ENCODE results near the gene CDK5R2.

Gene CDK5R2

GRCh38 chr2:218985325-218986091 is 26.0 kb downstream of the CDK5R2 start:
- DNase-seq (ENCODE audit: extremely low spot score, insufficient read length, low read depth) = no peak
- FAIRE-seq = no peak

GRCh38 chr2:218986148-218986761 is 26.8 kb downstream of the CDK5R2 start:
- DNase-seq (ENCODE audit: extremely low spot score, insufficient read length, low read depth) = no peak
- FAIRE-seq = no peak

DNA sequence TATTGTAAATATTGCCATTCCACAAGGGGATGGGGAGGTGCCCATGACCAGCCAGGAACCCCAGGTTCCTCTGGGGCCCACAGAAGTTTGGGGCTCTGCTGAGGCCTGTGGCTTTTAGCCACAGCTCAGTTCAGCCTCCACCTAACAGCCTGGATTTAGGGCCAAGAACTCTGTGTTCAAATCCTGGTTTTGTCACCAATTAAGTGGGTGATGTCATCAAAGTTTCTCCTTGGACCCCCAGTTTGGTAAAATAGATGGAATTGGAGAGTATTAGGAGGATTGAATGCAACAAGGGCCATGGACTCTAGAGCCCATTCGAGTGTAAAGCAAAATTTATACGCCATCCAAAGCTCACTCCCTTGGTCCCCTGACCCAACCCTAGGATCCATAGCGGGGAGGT is 28.7 kb downstream of the CDK5R2 start:
- FAIRE-seq = no peak
- DNase-seq (ENCODE audit: extremely low spot score, insufficient read length, low read depth) = no peak

- no peak for FAIRE-seq
- no peak for DNase-seq (ENCODE audit: extremely low spot score, insufficient read length, low read depth)
Measured at GRCh38 chr2:218988650-218989049, 29.2 kb downstream of the CDK5R2 start.

DNA sequence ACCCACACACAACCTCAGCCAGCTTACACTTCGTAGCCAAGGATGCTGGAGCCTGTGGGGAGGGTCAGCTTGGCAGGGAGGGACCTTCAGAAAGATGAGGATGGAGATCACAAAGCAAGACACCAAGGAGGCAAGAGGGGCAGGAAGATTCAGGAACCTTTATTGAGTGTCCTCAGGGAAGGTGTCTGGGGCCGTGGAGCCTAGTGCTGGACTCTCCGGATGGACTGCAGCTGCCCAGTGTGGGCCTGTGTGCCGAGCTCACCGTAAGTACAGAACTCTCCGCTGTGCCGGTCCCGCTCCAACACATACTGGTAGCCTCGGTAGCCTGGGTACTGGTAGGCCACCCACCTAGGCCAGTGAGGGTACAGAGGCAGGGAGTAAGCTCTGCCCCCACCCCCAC is 30.6 kb downstream of the CDK5R2 start:
- FAIRE-seq (no peak), DNase-seq (ENCODE audit: extremely low spot score, insufficient read length, low read depth) (no peak)

DNA sequence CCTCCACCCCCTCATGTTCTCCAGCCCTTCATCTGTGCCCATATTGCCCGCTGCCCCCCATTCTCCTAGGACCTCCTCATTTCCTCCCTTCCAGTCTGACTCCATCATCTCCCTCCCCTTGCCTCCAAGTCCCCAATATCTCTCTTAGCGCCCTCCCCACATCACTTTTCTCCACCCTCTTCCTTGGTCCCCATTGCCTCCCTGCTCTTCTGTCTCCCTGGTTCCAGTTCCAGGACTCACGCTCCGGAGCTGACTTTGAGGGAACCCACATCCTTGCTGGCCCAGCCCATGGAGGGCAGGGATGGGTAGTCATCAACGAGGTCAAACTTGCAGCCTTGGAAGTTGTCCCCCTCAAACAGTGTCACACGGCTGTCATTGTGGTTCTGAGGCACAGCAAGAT is 31.1 kb downstream of the CDK5R2 start:
- FAIRE-seq = no peak

GRCh38 chr2:218991674-218992168 is 32.3 kb downstream of the CDK5R2 start:
- DNase-seq (ENCODE audit: extremely low spot score, insufficient read length, low read depth) = no peak
- FAIRE-seq = no peak

More for the DNA sequence above, 31.1 kb downstream of the CDK5R2 start:
- DNase-seq (ENCODE audit: extremely low spot score, insufficient read length, low read depth) = no peak

DNA sequence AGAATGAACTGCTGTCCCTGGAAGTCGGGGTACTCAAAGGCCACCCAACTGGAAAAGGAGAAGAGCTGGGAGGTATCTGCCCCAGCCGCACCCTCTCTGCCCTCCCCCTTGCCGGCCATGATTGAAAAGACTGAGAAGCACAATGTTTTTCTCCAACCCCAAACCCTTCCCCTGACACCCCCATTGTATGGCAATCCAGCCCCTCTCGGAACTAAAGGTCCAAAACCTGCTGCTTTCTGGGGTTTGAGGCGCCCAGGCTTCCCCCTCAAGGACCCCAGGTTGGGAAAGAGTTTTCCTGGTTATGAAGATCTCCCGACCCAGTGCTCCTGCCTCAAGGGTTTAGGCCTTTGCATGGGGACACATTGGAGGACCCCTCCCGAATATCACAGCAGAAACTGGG is 32.7 kb downstream of the CDK5R2 start:
- no peak for FAIRE-seq
- no peak for DNase-seq (ENCODE audit: extremely low spot score, insufficient read length, low read depth)

DNA sequence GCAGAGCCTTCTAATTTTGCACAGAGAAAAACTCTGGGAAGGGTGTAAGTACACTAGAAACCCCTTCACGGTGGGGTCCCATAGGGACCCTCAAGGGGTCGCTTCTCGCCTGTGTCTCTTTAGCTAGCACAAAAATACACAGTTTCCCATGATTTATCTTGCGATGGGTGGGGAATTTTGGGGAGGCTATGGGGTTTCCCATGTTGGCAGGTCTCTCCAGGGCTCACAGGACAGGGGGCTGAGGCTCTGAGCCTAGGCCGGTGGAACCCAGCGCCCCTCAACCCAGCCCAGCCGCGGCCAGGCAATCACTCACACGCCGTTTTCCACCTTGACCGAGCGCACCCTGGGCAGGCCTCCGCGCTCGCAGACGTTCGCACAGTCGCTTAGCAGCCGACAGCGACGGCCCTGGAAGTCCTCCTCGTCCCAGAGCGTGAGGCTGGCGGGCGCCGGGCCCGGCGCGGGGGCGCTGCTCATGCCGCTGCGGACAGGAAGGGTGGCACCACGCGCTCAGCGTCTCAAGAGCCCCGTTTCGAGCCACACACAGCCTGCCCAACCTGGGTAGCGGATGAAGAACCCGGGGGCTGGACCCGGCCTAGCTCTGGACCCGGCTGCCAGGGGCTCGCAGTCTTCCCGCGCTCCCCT is 33.4 kb downstream of the CDK5R2 start:
- FAIRE-seq (no peak), DNase-seq (ENCODE audit: extremely low spot score, insufficient read length, low read depth) (no peak)

DNA sequence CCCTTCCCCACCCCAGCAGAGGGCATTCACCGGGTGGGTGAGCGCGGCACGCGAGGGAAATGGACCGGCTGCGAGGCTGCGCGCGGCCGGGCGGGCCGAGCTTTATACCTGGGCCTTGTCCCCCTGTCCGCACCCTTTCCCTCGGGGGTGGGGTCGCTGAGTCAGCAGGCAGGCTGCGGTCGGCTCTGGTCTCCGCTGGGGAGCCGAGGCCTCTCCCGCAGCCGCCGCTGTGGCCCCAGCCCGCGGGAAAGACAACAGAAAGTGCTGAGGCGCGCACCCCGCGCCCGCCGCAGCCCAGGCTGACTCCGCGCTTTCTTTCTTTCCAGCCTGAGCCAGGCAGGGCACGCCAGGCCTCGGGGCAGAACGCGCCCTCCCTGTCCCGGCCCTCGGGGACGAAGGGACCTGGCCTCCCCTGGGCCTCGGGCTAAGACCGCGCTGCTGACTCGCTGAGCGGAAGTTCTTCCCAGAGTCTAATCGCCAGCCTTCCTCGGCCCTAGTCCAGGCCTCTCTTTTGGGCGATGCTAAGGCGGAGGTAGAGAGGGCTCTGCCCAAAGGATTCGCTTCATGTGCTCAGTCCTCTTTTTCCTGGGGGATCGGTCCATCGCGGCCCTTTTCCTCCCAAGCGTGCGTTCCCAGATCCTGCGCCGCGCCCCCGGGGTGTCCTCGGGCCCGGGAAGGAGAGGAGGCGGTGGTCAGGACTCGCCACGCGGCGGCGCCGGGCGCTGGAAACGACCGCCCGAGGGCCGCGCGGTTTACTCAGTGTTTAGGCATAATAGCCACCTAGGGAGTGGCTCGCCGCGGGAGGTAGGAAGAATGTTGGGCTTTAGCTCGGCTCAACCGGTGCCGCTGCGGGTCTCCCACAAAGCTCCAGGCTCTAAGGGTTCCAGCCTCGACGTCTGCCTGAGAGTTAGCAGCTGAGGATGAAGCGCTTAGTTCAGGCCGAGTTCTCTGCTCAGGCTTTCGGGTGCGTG is 34.2 kb downstream of the CDK5R2 start, which contains the start of gene CRYBA2:
Gene CRYBA2 (minus strand): TSS at position 78 of the 971 bp plus-strand sequence. CDS start 246 bp downstream, outside the sequence.
- FAIRE-seq (no peak), DNase-seq (ENCODE audit: extremely low spot score, insufficient read length, low read depth) (no peak)

GRCh38 chr2:218995561-218995960 is 36.1 kb downstream of the CDK5R2 start:
- no peak for DNase-seq (ENCODE audit: extremely low spot score, insufficient read length, low read depth)
- FAIRE-seq = no peak

DNA sequence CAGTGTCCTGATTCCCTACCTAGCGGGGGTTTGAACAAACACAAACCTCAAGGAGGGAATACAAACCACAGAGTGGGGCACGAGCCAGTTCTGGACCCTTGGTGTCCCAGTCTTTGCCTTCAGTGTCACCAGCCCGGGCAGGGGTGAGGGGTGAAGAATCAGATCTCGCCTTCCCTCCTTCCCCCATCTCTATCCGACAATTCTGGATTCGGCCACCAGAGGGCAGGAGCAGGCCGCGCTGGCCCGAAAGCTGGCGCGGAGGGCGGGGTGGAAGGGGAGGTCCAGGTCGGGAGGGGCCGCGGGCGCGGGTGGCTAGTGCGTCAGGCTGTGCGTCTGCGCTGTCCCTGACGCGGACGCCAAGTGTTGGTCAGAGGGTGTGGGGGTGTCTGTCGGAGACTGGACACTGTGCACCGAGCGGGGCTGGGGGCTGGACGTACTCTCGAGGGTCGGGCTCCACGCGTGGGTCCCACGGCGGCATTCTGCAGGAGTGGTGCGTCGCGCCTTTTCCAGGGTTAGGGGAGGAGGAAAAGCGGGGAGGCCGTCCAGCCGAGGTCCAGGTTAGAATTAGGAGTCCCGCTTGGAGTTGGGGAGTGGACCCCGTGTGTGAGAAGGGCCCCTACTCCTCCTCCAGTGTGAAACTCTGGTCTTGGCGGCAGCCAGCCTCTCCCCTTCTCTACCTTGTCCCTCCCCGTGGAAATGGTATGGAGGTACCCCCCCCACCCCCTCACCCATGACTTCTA is 36.7 kb downstream of the CDK5R2 start:
- FAIRE-seq (peak; percentile 86), DNase-seq (ENCODE audit: extremely low spot score, insufficient read length, low read depth) (peak; percentile 73)

DNA sequence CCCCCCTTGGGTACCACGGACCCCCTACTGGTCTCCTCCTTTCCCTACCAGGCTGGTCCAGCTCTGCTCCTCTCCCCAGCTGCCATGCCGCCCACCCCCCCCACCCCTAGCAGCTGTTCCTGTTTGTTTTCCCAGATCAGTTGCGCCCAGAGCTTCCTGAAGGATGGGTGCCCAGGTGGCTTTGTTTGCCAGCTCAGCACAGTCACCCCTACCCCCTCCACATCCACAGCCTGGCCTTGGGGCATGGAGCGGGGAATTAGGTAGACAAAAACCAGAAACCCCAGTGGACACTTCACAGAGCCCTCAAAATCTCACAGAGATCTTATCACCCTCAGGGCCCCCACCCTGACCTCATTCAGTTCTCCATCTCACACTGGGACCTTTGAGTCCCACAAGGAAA is 37.5 kb downstream of the CDK5R2 start:
- DNase-seq (ENCODE audit: extremely low spot score, insufficient read length, low read depth) (no peak), FAIRE-seq (no peak)

- DNase-seq (ENCODE audit: extremely low spot score, insufficient read length, low read depth) (no peak), FAIRE-seq (no peak)
Measured at GRCh38 chr2:218997731-218998130, 38.3 kb downstream of the CDK5R2 start.

DNA sequence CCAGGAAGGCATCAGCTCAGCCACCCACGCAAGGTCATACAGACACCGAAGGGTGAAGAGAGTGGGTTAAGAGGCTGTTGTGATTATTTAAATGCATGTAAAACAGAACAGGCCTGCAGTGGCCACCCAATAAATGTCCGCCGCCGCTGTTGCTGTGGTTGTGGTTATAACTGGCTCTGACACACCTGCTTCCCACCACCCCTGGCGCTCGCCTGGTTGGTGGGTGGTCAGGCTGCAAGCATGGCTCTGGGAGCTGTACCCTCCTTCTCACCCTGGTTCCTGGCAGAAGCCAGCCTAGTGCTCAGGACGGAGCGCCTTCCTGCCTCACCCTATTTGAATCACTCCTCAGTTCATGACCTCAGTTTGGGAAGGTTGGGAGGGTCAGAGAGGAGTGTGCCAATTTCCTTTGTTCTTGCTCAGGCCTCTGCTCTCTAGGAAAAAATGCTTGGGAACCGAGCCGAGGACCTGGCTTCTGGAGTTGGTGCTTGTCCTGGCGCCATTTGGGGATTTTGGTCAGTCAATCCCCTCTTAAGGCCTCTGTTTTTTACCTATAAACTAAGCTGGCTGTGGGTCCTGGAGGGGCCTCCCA is 39.0 kb downstream of the CDK5R2 start:
- FAIRE-seq = no peak

DNA sequence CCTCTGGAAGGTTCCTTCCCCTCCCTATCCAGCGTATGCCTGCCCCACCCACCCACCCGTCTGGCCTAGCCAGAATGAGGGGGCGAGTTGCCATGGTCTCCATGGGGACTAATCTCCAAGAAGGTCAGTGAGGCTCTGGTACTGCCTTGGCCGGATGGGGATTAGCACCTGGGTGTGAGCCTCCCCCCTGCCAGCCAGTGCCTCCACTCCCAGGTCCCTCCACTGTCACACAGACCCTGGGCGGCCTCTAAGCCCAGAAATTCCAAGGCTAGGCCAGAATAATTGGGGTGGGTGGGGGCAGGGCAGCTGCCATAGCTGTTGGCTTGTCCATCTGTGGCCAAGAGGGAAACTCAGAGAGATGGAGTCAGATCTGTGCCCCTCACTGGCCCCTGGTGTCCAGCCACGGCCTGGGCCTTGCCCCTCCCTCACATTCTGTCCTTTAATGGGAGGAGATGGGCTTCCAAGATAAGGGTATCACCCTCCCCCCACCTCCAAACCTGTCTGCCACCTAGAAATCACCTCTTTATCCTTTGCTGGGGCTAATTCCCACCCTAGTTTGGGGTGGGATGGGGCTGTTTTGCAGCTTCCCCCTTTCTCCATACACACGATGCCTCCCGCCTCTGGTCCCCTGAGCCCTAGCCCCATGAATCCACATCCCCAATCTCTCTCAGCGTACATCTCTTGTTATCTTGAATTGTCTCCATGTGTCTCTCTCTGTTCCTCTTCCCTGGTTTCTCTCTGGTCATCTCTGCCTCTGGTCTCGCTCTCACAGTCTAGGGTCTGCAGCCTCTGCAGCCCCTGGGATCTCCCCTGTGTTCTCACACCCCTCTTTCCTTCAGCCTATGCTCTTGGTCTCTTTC is 39.8 kb downstream of the CDK5R2 start:
- no peak for FAIRE-seq
- DNase-seq (ENCODE audit: extremely low spot score, insufficient read length, low read depth) = no peak

More for the DNA sequence above, 39.0 kb downstream of the CDK5R2 start:
- DNase-seq (ENCODE audit: extremely low spot score, insufficient read length, low read depth) = no peak

DNA sequence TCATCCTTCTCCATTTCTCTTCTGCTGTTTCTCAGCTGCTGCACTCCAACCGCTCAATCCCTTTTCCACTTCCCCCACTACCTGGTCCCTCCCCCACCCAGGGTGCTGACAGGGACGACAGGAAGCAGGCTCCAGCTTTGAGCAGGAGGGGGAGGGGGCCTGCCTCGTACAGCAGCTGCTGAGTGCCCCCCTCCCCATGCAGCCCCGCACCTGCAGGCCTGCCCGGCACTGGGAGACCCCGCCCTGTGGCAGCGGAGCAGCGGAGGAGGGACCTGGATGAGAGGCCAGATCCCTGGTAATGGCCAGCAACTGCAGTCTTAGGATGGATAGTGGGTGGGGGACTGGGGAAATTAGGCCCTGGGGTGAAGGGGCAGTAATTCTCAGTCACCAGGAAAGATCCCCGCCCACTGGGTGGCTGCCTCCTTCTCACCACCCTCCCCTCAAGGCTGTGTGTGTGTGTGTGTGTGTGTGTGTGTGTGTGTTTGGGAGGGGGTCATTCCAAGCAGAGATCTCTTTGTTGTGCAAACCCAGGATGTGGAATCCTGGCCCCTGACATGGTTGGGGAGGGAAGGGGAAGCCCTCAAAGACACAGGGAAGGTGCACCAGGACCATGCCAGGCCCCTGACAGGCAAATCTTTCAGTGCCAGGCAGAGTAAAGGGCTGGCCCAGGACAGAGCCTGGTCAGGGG is 40.6 kb downstream of the CDK5R2 start:
- DNase-seq (ENCODE audit: extremely low spot score, insufficient read length, low read depth) (no peak), FAIRE-seq (no peak)
